Measurements from ENCODE around the gene TFDP2. TPM values are rescaled to one million over a fixed set of nuclear protein-coding genes. Genes with fewer than 3 reads are reported as not detected.

TFDP2 gene
- total RNA-seq, 2 experiments from 2014 or later: 33.1 to 34.2 TPM

DNA sequence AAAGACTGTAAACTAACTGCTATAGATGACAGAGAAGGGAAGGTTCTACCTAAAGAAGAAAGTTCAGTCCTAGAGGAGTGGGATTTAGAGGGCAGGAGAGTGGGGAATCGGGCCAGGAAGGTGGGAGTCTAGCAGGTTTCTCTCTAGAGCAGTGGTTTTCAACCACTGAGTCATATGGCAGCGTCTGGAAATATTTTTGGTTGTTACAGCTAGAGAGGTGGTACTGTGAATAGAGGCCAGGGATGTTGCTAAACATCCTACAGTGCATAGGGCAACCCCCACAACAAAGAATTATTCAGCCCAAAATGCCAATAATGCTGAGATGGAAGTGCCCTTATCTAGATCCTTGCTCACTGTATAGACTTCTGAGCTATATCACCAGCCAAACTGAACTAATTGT lies 244.2 kb downstream of the TFDP2 start:
- peaks cover 57% of the 10 kb centered on the region for H3K36me3 Mint-ChIP-seq (ENCODE audit: low read depth)

DNA sequence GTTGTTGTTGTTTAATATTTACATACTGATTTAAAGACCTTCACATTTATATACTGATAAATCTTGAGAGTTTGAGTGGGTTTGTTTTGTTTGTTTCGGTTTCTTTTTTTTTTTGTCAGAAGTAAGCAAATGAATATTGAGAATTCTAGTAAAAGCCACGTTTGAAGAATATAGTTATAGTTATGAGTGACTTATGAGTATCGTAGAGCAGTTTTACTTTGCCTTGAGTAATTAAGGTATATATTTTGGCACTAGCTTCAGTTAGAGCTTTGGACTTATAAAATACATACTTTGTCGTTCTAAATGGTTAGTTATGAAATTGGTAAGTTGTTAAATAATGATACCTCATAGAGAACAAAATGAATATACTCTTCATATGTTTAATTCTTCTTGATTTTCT lies 245.1 kb downstream of the TFDP2 start:
- DNase-seq: no peak
- no peaks in the 10 kb centered on the region for H3K27me3 Mint-ChIP-seq
- H3K9me3 Mint-ChIP-seq: peaks cover 4% of the 10 kb centered on the region
- no peak overlapping the region for H3K27ac Mint-ChIP-seq
- intact Hi-C loops (cut with DNase I, micrococcal nuclease): no loop called here
- H3K4me1 ChIP-seq (ENCODE audit: insufficient read depth, low read length): no peaks in the 10 kb centered on the region
- ChIA-PET CTCF (interaction anchor here (1.7 kb wide), 1 partner anchor 9 kb away, joined by 6 read pairs; no protein-coding TSS in a partner anchor), POLR2A (interaction anchor here (1.1 kb wide), 1 partner anchor 29 kb away, joined by 4 read pairs; no protein-coding TSS in a partner anchor)
- peaks cover 8% of the 10 kb centered on the region for H3K4me1 Mint-ChIP-seq (ENCODE audit: low read depth)
- H3K36me3 ChIP-seq (ENCODE audit: insufficient read depth, low read length): peaks cover 13% of the 10 kb centered on the region
- ATAC-seq (ENCODE audit: poor library complexity): no peak
- TF ChIP-seq, protein P1, sequence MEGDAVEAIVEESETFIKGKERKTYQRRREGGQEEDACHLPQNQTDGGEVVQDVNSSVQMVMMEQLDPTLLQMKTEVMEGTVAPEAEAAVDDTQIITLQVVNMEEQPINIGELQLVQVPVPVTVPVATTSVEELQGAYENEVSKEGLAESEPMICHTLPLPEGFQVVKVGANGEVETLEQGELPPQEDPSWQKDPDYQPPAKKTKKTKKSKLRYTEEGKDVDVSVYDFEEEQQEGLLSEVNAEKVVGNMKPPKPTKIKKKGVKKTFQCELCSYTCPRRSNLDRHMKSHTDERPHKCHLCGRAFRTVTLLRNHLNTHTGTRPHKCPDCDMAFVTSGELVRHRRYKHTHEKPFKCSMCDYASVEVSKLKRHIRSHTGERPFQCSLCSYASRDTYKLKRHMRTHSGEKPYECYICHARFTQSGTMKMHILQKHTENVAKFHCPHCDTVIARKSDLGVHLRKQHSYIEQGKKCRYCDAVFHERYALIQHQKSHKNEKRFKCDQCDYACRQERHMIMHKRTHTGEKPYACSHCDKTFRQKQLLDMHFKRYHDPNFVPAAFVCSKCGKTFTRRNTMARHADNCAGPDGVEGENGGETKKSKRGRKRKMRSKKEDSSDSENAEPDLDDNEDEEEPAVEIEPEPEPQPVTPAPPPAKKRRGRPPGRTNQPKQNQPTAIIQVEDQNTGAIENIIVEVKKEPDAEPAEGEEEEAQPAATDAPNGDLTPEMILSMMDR (IDR thresholded peaks at IDR 0.05): no peak
- H3K9me3 ChIP-seq (ENCODE audit: control insufficient read depth in 1 of 2, insufficient read depth in 1 of 2, low read length in 2 of 2): peaks cover 7 to 10% of the 10 kb centered on the region in 2 experiments
- H3K4me3 ChIP-seq (ENCODE audit: low read length): no peak overlapping the region
- H3K27me3 ChIP-seq (ENCODE audit: control insufficient read depth in 1 of 2, insufficient read depth in 2 of 2, low read length in 2 of 2): no peaks in the 10 kb centered on the region
- H3K27ac ChIP-seq (ENCODE audit: low read depth in 1 of 2, low read length in 2 of 2): no peak overlapping the region
- no peak overlapping the region for H3K4me3 Mint-ChIP-seq
- H3K36me3 Mint-ChIP-seq (ENCODE audit: low read depth): peaks cover 57% of the 10 kb centered on the region

More for the DNA sequence above, 244.2 kb downstream of the TFDP2 start:
- Mint-ChIP-seq H3K4me3 (no peak overlapping the region), H3K9me3 (peaks cover 4% of the 10 kb centered on the region), H3K4me1 (ENCODE audit: low read depth) (peaks cover 8% of the 10 kb centered on the region), H3K27ac (no peak overlapping the region), H3K27me3 (no peaks in the 10 kb centered on the region)
- Histone ChIP-seq H3K9me3 (ENCODE audit: control insufficient read depth in 1 of 2, insufficient read depth in 1 of 2, low read length in 2 of 2) (peaks cover 5 to 7% of the 10 kb centered on the region in 2 experiments), H3K36me3 (ENCODE audit: insufficient read depth, low read length) (peaks cover 13% of the 10 kb centered on the region), H3K4me1 (ENCODE audit: insufficient read depth, low read length) (no peaks in the 10 kb centered on the region), H3K27me3 (ENCODE audit: control insufficient read depth in 1 of 2, insufficient read depth in 2 of 2, low read length in 2 of 2) (no peaks in the 10 kb centered on the region), H3K4me3 (ENCODE audit: low read length) (no peak overlapping the region), H3K27ac (ENCODE audit: low read depth in 1 of 2, low read length in 2 of 2) (no peak overlapping the region)
- DNase-seq (no peak), ATAC-seq (ENCODE audit: poor library complexity) (no peak)
- POLR2A ChIA-PET: no interaction called here
- TF ChIP-seq, protein P1 (IDR thresholded peaks at IDR 0.05): no peak
- CTCF ChIA-PET: no interaction called here
- intact Hi-C loops (cut with DNase I, micrococcal nuclease): no loop called here

DNA sequence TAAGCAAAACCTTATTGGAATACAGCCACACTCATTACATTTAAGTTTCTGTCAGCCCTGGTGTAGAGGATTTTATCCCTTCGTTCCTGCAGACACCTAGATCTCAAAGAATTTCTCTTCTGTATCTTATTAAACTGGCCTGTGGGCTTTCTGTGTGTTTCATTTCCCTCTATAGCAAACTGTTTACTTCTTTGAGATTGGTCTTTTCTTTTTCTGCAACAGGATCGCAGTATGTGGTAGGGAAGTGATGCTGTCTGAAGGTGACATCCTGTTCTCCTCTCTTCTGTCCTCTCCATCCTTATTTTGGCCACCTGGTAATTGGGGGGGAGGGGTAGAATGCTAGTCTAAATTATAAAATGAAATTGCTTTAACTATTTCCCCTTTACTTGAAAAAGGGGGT lies 247.4 kb downstream of the TFDP2 start:
- ATAC-seq (ENCODE audit: poor library complexity): no peak
- H3K4me1 Mint-ChIP-seq (ENCODE audit: low read depth): peaks cover 11% of the 10 kb centered on the region

More for the DNA sequence above, 247.4 kb downstream of the TFDP2 start:
- H3K9me3 Mint-ChIP-seq: peaks cover 4% of the 10 kb centered on the region
- CTCF ChIA-PET: no interaction called here
- POLR2A ChIA-PET: no interaction called here
- no peaks in the 10 kb centered on the region for H3K4me1 ChIP-seq (ENCODE audit: insufficient read depth, low read length)
- DNase-seq: no peak
- H3K27ac ChIP-seq (ENCODE audit: low read depth in 1 of 2, low read length in 2 of 2): no peak overlapping the region
- H3K4me3 ChIP-seq (ENCODE audit: low read length): no peak overlapping the region
- no peak overlapping the region for H3K27ac Mint-ChIP-seq
- H3K4me3 Mint-ChIP-seq: no peak overlapping the region
- H3K9me3 ChIP-seq (ENCODE audit: control insufficient read depth in 1 of 2, insufficient read depth in 1 of 2, low read length in 2 of 2): peaks cover 7 to 10% of the 10 kb centered on the region in 2 experiments
- no peaks in the 10 kb centered on the region for H3K27me3 Mint-ChIP-seq
- peaks cover 50% of the 10 kb centered on the region for H3K36me3 Mint-ChIP-seq (ENCODE audit: low read depth)
- no peaks in the 10 kb centered on the region for H3K27me3 ChIP-seq (ENCODE audit: control insufficient read depth in 1 of 2, insufficient read depth in 2 of 2, low read length in 2 of 2)
- H3K36me3 ChIP-seq (ENCODE audit: insufficient read depth, low read length): peaks cover 2% of the 10 kb centered on the region
- intact Hi-C loops (cut with DNase I, micrococcal nuclease): no loop called here
- TF ChIP-seq, protein P1 (IDR thresholded peaks at IDR 0.05): no peak

Measured in CD4-positive, alpha-beta T cell (primary cell).